GM12864 (cell line): ENCODE measurements around the gene DPF1.
A peak's percentile ranks its signal among the peaks of the same experiment; 100 is the strongest.
"Not testable (repeated sequence)": the region's sequence is repeated elsewhere in the genome, so short reads cannot be mapped to it uniquely, and the experiment has no call there.

Experiments
- DNase-seq: peaks from one replicate; pipeline ENCODE4 v3.0.0-alpha.2; 2011; ENCODE audit warnings: low read depth
- H3K4me3 ChIP-seq: 2 replicates; pipeline ENCODE4 v1.5.1; 2011; ENCODE audit warnings: mild to moderate bottlenecking, low read depth, low read length, control low read depth
- TF ChIP-seq, protein P1 (sequence below): IDR thresholded peaks from 2 replicates; pipeline ENCODE4 v1.5.1; 2011; ENCODE audit warnings: low read depth, mild to moderate bottlenecking, moderate library complexity, low read length, control low read depth, inconsistent platforms; ENCODE audit errors: missing control alignments

The DPF1 gene

DNA sequence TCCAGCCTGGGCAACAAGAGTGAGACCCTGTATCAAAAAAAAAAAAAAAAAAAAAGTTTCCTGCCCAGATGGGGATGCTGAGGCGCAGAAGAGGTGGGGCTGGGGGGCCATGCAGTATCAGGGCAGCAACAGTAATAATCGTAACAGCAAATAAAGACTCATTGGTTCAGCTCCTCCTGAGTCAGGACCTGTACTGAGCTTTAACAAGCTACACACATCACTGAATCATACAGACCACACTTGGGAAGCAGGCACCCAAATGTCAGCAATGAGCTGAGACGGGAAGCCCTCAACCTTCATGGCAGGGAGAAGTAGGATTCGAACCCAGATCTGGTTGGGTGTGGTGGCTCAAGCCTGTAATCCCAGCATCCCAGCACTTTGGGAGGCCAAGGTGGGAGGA, 10.6 kb upstream of the DPF1 start:
- no peak for DNase-seq
- H3K4me3 ChIP-seq: no peak overlapping the region
- TF ChIP-seq, protein P1, sequence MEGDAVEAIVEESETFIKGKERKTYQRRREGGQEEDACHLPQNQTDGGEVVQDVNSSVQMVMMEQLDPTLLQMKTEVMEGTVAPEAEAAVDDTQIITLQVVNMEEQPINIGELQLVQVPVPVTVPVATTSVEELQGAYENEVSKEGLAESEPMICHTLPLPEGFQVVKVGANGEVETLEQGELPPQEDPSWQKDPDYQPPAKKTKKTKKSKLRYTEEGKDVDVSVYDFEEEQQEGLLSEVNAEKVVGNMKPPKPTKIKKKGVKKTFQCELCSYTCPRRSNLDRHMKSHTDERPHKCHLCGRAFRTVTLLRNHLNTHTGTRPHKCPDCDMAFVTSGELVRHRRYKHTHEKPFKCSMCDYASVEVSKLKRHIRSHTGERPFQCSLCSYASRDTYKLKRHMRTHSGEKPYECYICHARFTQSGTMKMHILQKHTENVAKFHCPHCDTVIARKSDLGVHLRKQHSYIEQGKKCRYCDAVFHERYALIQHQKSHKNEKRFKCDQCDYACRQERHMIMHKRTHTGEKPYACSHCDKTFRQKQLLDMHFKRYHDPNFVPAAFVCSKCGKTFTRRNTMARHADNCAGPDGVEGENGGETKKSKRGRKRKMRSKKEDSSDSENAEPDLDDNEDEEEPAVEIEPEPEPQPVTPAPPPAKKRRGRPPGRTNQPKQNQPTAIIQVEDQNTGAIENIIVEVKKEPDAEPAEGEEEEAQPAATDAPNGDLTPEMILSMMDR: no peak

GRCh38 chr19:38233740-38234251, 9.8 kb upstream of the DPF1 start:
- DNase-seq: no peak
- no peak overlapping the region for H3K4me3 ChIP-seq
- TF ChIP-seq, protein P1: peak; percentile 86

- H3K4me3 ChIP-seq: no peak overlapping the region
- TF ChIP-seq, protein P1: no peak
Measured at GRCh38 chr19:38231918-38232317, 7.9 kb upstream of the DPF1 start.

DNA sequence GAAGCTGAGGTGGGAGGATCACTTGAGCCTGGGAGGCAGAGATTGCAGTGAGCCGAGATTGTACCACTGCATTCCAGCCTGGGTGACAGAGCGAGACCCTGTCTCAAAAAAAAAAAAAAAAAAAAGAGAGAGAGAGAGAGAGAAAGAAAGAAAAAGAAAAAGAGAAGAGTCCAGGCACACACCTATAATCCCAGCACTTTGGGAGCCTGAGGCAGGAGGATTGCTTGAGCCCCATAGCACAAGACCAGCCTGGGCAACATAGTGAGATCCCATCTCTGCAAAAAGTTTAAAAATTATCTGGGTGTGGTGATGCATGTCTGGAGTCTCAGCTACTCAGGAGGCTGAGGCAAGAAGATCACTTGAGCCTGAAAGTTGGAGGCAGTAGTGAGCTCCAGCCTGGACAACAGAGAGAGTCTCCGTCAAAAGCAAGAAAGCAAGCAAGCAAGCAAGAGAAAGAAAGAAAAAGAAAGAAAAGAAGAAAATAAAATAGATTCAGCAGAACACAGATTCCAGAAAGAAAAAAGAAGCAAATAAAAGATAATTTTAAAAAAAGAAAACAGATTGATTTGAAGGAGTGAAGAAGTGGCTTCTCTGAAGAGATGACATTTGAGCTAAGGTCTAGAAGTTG, 6.6 kb upstream of the DPF1 start:
- not testable (repeated sequence) for DNase-seq, H3K4me3 ChIP-seq

More at GRCh38 chr19:38231918-38232317, 7.9 kb upstream of the DPF1 start:
- DNase-seq: no peak

DNA sequence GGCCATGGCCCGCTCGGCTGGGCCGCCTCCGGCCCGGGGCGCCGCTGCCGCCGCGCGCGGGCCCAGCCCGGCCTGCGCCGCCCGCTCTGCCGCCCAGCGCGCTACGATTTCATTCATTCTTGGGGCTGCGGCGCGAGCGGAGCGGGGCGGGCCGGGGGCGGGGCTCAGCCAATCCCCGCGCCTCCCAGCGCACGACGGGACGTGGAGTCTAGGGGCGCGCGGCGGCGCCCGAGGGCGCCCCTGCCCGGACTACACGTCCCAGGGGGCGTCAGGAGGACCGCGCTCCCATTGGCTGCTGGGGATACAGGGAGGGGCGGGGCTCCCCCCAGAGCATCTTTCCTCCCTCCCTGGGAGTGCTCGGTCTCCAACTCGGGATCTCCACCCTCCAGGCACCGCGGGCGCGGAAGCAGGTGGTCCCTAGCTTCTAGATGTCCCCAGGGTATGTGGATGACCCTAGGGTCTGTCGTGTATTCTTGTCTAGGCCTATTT, 5.6 kb upstream of the DPF1 start:
- TF ChIP-seq, protein P1: no peak
- H3K4me3 ChIP-seq: no peak overlapping the region
- no peak for DNase-seq

- H3K4me3 ChIP-seq: peak overlapping the region; percentile 10; the same call in 1 of the 2 replicates
- no peak for DNase-seq
- TF ChIP-seq, protein P1: no peak
Measured at GRCh38 chr19:38228491-38229439, 4.7 kb upstream of the DPF1 start.

GRCh38 chr19:38228005-38228377, 4.0 kb upstream of the DPF1 start:
- TF ChIP-seq, protein P1: no peak
- no peak for DNase-seq
- H3K4me3 ChIP-seq: no peak overlapping the region
